HTERT RPE-1 (cell line): ENCODE data around the gene TIAM2.
"Not testable (repeated sequence)": the region's sequence is repeated elsewhere in the genome, so short reads cannot be mapped to it uniquely, and the experiment has no call there.

Experiments used
- in situ Hi-C: fragments of 300-500 bp; cut with MboI; formaldehyde crosslinking; loops from 4 replicates; pipeline ENCODE4 v1.14.3; 2020; ENCODE audit warnings: low sequenced_read_pairs

TIAM2 gene

DNA sequence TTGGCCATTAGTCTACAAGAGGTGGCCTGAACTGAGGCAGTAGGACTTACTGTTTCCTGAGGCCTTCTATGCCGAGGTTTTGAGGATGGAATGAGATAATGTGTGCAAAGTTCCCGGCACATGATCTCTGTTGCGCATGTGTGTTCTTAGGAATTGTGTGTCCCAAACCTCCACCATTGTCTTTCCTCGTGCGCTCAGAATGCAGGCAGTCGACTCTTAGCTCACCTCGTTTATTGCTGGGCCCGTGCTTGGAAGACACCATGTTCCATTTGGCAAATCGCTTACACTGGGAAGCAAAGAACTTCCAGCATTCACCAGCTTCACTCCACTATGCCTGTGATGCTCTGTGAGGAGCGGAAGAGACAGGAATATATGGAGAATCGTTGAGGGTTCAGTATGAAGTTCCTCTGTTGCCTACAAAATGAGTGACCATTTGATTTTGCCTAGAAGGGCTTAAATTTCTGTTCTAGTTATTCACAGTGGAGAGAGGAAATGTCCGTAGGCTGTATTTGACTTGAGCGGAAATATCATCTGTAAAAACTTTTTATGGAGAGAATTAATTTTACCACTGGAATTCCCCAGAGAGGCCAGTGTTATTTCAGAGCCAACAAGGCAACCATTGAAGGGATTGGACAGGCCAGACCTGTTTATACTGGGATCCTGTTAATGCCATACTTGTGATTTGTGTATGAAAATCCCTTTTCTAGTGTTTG, 193.0 kb downstream of the TIAM2 start:
- in situ Hi-C loops: no loop called here

GRCh38 chr6:155188707-155189496, 193.8 kb downstream of the TIAM2 start:
- in situ Hi-C loops: no loop called here

DNA sequence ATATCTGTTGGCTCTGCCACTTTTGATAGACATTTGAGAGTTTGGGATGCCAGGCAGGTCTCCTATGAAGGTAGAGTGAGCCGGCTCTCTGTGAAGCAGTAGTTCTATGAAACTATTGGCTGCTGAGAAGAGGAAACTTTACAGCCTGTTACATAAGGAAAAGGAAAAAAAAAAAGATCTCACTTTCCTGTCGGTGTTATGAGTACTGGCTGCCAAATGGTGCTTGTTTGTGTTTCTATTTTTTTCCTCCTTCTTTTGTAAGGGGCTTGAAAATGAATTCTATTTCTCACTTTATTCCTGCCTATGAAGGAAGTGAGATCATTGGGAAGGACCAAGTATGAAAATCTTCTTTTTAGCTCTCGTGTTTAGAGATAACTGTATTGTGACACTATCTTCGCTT, 195.6 kb downstream of the TIAM2 start:
- in situ Hi-C loops: no loop called here

GRCh38 chr6:155193526-155193925, 198.4 kb downstream of the TIAM2 start:
- in situ Hi-C loops: no loop called here

DNA sequence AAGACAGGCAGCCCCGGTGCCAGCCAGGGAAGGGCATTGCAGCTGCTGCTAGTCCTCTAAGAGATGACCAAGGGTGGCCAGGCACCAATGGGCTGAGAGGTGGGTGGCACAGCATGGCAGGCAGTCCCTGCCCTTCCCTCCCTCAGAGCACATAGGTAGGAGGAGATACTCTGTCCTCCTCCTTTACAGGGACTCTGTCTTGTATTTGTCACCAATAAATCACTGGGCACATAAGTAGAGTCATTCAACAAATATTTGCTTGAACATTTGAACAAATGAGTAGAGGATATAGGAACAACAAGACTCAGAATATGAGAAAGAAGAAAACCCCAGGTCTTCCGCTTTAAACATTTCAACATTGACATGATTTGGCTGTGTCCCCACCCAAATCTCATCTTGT, 199.3 kb downstream of the TIAM2 start:
- in situ Hi-C loops: no loop called here

- in situ Hi-C loops: no loop called here
Measured at GRCh38 chr6:155195903-155196302, 200.8 kb downstream of the TIAM2 start.

DNA sequence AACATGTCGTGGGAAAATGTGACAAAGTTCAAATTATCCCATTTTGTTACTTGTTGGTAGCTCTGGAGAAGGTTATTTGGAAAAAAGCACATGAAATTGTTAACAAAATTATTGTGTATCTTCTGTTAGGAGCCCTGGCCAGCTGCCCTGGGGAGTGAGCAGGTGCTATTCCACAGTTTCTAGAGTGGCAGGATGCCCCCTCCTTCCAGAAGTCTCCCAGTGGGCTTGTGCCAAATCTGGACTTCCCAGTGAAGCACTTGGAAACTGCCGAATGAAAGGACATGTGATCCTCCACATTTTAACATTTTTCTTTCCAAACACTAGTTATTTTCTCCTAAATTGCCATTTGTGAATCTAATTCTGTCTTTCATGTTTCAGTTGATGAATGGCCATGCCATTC, 201.8 kb downstream of the TIAM2 start:
- in situ Hi-C loops: no loop called here

GRCh38 chr6:155197932-155198331, 202.8 kb downstream of the TIAM2 start:
- in situ Hi-C loops: no loop called here

- in situ Hi-C loops: no loop called here
Measured at GRCh38 chr6:155200012-155200411, 204.9 kb downstream of the TIAM2 start.

- in situ Hi-C loops: no loop called here
Measured at GRCh38 chr6:155201461-155202226, 206.5 kb downstream of the TIAM2 start.

DNA sequence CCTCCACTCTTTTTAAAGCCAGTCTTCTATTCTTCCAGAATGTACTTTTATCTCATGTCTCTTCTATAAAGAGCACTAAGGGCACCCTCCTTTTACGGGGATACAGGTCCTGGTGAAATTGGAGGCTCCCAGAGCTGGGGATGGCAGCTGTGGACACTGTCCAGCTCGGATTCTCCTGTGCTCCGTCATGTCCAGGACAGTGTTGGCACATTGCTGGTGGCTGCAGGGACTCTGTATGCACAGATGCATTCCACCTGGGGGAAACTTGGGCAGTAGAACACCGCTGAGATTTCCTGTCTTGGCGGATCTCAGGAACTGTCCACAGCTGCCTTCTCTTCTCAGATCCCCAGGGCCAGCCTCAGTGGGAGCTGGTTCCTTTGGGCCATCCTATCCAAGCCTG, 212.1 kb downstream of the TIAM2 start:
- in situ Hi-C loops: no loop called here

DNA sequence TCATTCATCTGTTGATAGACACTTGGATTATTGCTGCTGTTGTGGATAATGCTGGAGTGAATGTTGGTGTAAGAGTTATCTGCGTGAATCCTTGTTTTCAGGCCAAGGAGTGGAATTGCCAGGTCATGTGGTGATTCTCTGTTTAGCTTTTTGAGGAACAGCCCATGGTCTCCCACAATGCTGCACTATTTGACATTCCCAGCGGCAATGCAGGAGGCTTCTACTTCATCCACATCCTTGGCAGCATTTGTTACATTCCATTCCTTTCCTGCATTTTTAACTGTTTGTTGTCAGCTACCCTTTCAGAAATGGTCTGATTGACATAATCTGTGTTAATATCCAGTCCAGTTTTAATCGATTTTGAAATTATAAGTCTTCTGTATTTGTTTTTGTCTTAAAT, 217.0 kb downstream of the TIAM2 start:
- in situ Hi-C loops: no loop called here

DNA sequence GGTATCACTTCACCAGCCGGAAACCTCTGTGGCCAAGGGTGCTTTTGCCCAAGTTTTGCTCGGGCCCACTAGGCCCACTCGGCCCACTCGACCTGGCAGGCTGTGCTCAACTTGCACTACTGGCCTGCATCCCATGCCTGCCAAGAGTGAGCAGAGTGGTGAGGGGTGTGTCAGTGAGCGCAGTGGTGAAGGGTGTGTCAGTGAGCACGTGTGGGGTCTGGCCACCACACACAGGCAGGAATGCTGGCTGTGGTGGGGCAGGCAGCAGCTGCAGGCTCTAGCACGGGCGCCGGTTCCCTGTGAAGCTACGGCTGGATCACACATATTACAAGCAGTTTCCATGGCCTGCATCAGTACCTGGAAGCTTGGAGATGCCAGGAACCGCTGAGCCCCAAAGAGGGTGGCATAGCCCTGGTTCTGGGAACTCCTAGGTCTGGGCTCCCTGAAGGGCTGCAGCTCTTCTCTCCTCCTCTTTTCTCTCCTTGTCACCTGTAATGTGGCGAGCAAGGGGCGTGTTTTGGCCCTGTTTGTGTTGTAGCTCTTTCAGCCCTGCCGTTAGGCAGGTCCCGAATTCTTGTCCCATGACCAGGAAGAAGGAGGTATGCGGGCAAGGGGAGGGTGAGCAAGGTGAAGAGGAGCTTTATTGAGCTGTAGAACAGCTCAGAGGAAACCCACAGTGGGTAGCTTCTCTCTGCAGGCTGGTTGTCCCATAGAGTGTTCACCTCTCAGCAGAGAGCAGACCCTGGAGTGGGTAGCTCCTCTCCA, 217.7 kb downstream of the TIAM2 start:
- in situ Hi-C loops: no loop called here

- in situ Hi-C loops: no loop called here
Measured at GRCh38 chr6:155213611-155214372, 218.7 kb downstream of the TIAM2 start.

- in situ Hi-C loops: no loop called here
Measured at GRCh38 chr6:155215906-155216305, 220.8 kb downstream of the TIAM2 start.

GRCh38 chr6:155216312-155217046, 221.4 kb downstream of the TIAM2 start:
- in situ Hi-C loops: no loop called here

DNA sequence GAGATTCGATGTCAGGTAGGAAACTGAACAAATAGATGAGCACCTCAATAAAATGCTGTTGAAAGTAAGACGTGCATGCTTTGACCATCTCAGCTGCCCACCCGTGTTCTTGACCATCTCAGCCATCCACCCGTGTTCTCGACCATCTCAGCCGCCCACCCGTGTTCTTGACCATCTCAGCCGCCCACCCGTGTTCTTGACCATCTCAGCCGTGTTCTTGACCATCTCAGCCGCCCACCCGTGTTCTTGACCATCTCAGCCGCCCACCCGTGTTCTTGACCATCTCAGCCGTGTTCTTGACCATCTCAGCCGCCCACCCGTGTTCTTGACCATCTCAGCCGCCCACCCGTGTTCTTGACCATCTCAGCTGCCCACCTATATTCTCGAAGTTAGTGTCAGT, 223.6 kb downstream of the TIAM2 start:
- in situ Hi-C loops: not testable (repeated sequence)

GRCh38 chr6:155219299-155219698, 224.2 kb downstream of the TIAM2 start:
- in situ Hi-C loops: no loop called here

- in situ Hi-C loops: no loop called here
Measured at GRCh38 chr6:155219858-155220301, 224.8 kb downstream of the TIAM2 start.
